Coronary artery (tissue), 2 donors: ENCODE data around the gene DDRGK1.
A peak's percentile ranks its signal among the peaks of the same experiment; 100 is the strongest.

Experiments
- DNase-seq: peaks from one replicate; pipeline ENCODE4 v3.0.0-alpha.2; 2017; ENCODE audit warnings: low spot score
- H3K27ac ChIP-seq, 2 donors: fragments of 200-600 bp; sonication (generic); one replicate each; pipeline ENCODE4 v1.5.1; 2016 to 2019
- H3K4me3 ChIP-seq: fragments of 200-600 bp; sonication (generic); 2 replicates; pipeline ENCODE4 v1.5.1; 2016; ENCODE audit warnings: mild to moderate bottlenecking, moderate library complexity
- TF ChIP-seq, protein P1 (sequence below): fragments of 200-600 bp; sonication (generic); IDR thresholded peaks from one replicate; pipeline ENCODE4 v1.5.1; 2019; ENCODE audit warnings: antibody characterized with exemption

DDRGK1 gene

DNA sequence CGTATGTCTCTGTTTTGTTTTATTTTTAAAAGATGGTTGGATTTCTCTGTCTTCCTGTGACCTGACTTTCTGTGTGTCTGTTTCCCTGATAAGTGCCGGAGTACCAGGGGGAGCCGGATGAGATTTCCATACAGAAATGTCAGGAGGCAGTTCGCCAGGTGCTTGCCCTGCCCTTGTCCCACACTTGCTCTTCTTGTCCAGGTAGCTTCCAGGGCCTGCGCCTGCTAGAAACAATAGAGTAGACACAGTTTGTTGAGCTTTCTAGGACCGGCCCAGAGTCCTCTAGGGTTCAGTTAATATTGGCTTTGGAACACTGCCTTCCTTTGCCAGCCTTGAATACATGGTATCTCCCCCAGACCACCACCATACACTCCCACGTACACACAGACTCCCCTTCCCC is 8.7 kb upstream of the DDRGK1 start:
- TF ChIP-seq, protein P1, sequence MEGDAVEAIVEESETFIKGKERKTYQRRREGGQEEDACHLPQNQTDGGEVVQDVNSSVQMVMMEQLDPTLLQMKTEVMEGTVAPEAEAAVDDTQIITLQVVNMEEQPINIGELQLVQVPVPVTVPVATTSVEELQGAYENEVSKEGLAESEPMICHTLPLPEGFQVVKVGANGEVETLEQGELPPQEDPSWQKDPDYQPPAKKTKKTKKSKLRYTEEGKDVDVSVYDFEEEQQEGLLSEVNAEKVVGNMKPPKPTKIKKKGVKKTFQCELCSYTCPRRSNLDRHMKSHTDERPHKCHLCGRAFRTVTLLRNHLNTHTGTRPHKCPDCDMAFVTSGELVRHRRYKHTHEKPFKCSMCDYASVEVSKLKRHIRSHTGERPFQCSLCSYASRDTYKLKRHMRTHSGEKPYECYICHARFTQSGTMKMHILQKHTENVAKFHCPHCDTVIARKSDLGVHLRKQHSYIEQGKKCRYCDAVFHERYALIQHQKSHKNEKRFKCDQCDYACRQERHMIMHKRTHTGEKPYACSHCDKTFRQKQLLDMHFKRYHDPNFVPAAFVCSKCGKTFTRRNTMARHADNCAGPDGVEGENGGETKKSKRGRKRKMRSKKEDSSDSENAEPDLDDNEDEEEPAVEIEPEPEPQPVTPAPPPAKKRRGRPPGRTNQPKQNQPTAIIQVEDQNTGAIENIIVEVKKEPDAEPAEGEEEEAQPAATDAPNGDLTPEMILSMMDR = no peak
- Histone ChIP-seq H3K27ac (no peak overlapping the region), H3K4me3 (no peak overlapping the region)
- no peak for DNase-seq

DNA sequence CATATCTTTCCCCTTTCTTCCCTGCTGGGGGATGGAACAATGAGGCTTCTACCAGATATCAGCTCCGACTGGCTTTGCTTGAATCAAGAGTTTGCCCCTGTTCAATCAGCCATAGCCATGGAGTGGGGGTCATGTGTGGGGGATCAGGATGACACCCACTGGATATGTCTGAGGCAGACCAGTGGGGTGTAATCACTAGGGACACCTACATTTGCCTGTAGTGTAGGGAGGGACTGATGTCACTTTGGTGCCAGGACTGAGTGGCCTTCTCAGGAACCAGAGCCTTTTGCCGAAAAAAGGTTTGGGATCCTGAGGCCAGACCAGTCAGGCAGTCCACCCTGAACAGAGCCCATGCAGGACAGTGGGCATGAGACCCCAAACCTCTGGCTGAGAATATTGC is 5.9 kb upstream of the DDRGK1 start:
- Histone ChIP-seq H3K4me3 (peak overlapping the region; percentile 83), H3K27ac (no peak overlapping the region)
- no peak for DNase-seq
- TF ChIP-seq, protein P1 = no peak

DNA sequence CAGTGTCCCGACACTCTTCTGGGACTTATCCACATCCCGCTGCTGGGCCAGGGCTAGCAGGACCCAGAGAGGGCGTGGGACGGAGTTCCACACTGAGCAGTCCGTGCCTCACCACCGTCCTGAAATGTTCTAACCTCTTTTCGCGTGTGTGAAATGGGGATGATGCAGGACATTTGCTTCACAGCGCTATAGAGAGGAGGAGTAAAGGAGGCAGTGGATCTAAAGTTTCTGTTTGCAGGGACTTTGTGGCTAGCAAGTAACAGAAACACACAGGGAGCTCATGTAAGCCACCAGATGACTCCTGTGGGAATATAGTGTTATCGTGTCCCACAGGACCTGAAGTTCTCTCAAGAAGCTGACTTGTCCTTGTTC is 5.5 kb upstream of the DDRGK1 start:
- no peak for DNase-seq
- peak overlapping the region; percentile 83 for H3K4me3 ChIP-seq
- TF ChIP-seq, protein P1 = no peak
- peak overlapping the region; percentile 57 to 94 for H3K27ac ChIP-seq

DNA sequence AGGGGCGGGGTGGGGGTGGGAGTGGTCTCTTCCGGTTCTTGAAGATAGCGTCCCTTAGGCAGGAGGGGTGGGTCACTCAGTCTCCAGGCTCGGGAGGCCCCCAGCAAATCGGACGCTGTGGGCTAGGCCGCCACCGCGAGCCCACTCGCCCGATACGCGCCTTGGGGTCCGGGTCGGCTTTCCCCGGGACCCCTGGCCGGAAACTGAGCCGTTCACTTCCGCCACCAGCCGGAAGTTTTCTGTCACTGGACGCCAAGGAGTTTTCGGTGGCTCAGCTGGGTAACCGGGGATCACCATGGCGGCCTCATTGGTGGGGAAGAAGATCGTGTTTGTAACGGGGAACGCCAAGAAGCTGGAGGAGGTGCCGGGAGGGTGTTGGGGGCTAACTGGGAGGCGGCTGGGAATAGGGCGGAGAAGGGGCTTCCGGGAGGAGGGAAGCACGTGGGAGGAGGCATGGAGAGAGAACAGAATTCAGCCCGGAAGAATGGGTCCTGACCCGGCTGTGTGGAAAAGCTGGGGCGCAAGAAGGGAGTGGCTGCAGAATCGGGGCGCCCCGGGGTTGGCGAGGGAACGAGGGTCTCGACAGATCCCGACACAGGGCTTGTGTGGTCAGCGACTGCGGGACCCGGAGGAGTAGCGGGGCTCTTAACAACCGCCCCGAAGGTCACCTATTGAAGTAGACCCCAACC is 4.9 kb upstream of the DDRGK1 start, which contains the start of gene ITPA:
Gene ITPA (plus strand): TSS at position 242 of the 689 bp plus-strand sequence. CDS start 54 bp downstream, at position 296.
- TF ChIP-seq, protein P1 = no peak
- DNase-seq = no peak
- peak within 1 kb of the TSS; percentile 83 for H3K4me3 ChIP-seq
- peak within 1 kb of the TSS; percentile 57 to 94 for H3K27ac ChIP-seq

DNA sequence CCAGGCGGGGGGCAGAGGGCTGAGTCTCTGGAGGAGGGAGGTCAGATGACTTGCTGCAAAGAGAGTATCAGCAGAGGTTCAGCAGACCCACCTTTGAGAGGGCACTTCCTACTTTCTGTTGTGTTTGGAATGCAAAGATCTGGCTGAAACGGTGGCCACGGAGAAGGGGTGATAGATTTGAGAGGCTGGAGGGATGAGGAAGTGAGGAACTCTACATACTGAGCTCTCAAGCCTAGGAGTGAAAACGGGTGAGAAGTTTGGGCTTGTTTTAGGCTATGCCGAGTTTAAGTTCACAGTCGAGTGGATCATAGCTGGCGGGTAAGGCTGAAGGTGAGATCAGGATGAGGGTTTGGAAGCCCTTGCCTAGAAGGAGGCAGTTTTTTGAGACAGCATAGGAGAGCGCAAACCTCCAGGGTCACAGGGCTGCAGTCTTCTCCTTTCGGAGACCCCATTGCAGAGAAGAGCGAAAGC is 4.3 kb upstream of the DDRGK1 start:
- DNase-seq = no peak
- TF ChIP-seq, protein P1 = no peak
- H3K27ac ChIP-seq = peak overlapping the region; percentile 57 to 94

DNA sequence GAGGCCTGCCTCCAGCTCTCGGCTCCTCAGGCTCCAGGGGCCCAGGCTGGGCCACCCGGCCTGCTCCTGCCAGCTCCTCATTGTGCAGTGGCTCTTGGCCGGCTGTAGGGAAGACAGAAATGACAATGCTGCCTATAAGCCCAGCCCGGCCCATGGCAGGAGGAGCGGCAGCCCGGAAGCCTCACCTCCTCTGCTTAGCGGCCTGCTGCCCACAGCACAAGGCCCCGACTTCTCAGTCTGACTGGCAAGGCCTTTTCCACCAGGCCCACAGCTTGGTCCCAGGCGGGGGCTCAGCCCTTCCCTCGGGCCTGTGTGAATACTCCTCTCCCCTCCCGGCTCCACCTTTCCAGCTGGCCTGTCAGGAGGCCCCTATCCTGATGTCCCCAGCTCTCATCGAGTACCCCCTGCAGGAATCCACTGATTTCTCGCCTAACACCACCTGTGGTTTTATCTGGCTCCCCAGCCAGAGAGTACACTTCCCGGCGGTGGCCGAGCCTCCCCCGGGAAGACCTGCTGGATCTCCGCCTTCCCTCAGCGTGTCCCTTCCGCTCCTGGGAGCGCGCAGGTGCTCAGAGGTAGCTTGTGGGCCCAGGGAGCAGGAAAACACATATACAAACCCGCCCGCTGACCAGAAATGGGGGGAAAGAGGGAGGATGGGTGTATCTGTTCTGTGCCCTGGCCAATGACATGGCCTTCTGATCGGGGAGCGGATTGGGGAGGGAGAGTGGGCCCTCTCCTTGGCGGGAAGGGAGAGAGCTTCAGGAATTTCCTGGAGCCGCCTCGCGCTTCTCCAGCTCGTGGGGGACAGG is 963 bp downstream of the DDRGK1 start:
- Histone ChIP-seq H3K27ac (peak overlapping the region; percentile 69 to 93), H3K4me3 (peak overlapping the region; percentile 86)
- no peak for DNase-seq
- TF ChIP-seq, protein P1 = no peak

More for the DNA sequence above, 4.3 kb upstream of the DDRGK1 start:
- peak overlapping the region; percentile 83 for H3K4me3 ChIP-seq
